ENCODE data around the gene TARDBP.
"Not testable (repeated sequence)": the region's sequence is repeated elsewhere in the genome, so short reads cannot be mapped to it uniquely, and the experiment has no call there.

TARDBP gene

GRCh38 chr1:11012260-11013159 lies at the start of gene TARDBP:
Gene TARDBP (plus strand): TSS chr1:11012654. CDS start chr1:11013728, 1,074 bp downstream.
- peak; percentile 81 for DNase-seq (ENCODE audit: low read depth)

- DNase-seq (ENCODE audit: low read depth) = no peak
These were observed 46.8 kb upstream of the TARDBP start for GRCh38 chr1:10965546-10966226.

GRCh38 chr1:10967090-10967489 lies 45.4 kb upstream of the TARDBP start:
- no peak for DNase-seq (ENCODE audit: low read depth)

GRCh38 chr1:10968411-10968826 lies 44.0 kb upstream of the TARDBP start:
- DNase-seq (ENCODE audit: low read depth) = no peak

- no peak for DNase-seq (ENCODE audit: low read depth)
These were observed 43.0 kb upstream of the TARDBP start for GRCh38 chr1:10969267-10969970.

- DNase-seq (ENCODE audit: low read depth) = no peak
These were observed 42.5 kb upstream of the TARDBP start for GRCh38 chr1:10969971-10970332.

- no peak for DNase-seq (ENCODE audit: low read depth)
These were observed 38.9 kb upstream of the TARDBP start for GRCh38 chr1:10973552-10973951.

GRCh38 chr1:10973956-10974881 lies 38.2 kb upstream of the TARDBP start:
- no peak for DNase-seq (ENCODE audit: low read depth)

GRCh38 chr1:10975567-10976326 lies 36.7 kb upstream of the TARDBP start:
- no peak for DNase-seq (ENCODE audit: low read depth)

- DNase-seq (ENCODE audit: low read depth) = no peak
These were observed 33.7 kb upstream of the TARDBP start for GRCh38 chr1:10978719-10979118.

- DNase-seq (ENCODE audit: low read depth) = no peak
These were observed 33.0 kb upstream of the TARDBP start for GRCh38 chr1:10979483-10979920.

GRCh38 chr1:10980094-10980577 lies 32.3 kb upstream of the TARDBP start:
- no peak for DNase-seq (ENCODE audit: low read depth)

GRCh38 chr1:10980841-10981727 lies 31.4 kb upstream of the TARDBP start:
- DNase-seq (ENCODE audit: low read depth) = no peak

GRCh38 chr1:10986525-10986890 lies 25.9 kb upstream of the TARDBP start:
- no peak for DNase-seq (ENCODE audit: low read depth)

GRCh38 chr1:10987840-10988417 lies 24.5 kb upstream of the TARDBP start:
- no peak for DNase-seq (ENCODE audit: low read depth)

GRCh38 chr1:10989095-10989494 lies 23.4 kb upstream of the TARDBP start:
- no peak for DNase-seq (ENCODE audit: low read depth)

GRCh38 chr1:10989920-10990516 lies 22.4 kb upstream of the TARDBP start:
- not testable (repeated sequence) for DNase-seq (ENCODE audit: low read depth)

- DNase-seq (ENCODE audit: low read depth) = no peak
These were observed 21.6 kb upstream of the TARDBP start for GRCh38 chr1:10990828-10991227.

GRCh38 chr1:10992004-10992403 lies 20.4 kb upstream of the TARDBP start:
- DNase-seq (ENCODE audit: low read depth) = not testable (repeated sequence)

Measured in activated T-helper 1 cell treated with Interleukin-2 at 50 U/mL for 16 hours (primary cell).